ENCODE measurements around the gene TRAPPC5.

The TRAPPC5 gene

GRCh38 chr19:7718668-7719067, 38.0 kb downstream of the TRAPPC5 start:
- peak overlapping the region; percentile 46 for H3K27ac Mint-ChIP-seq (ENCODE audit: low read depth)
- H3K4me1 Mint-ChIP-seq: no peaks in the 10 kb centered on the region
- peaks cover 2% of the 10 kb centered on the region for H3K36me3 Mint-ChIP-seq (ENCODE audit: insufficient read depth)
- DNase-seq (ENCODE audit: low spot score in 2 of 2) (no peak), ATAC-seq (replicated peaks; ENCODE audit: extremely low read depth, poor library complexity, severe bottlenecking) (no peak)
- H3K27me3 Mint-ChIP-seq: no peaks in the 10 kb centered on the region
- H3K9me3 Mint-ChIP-seq: no peaks in the 10 kb centered on the region
- no peak overlapping the region for H3K4me3 Mint-ChIP-seq

DNA sequence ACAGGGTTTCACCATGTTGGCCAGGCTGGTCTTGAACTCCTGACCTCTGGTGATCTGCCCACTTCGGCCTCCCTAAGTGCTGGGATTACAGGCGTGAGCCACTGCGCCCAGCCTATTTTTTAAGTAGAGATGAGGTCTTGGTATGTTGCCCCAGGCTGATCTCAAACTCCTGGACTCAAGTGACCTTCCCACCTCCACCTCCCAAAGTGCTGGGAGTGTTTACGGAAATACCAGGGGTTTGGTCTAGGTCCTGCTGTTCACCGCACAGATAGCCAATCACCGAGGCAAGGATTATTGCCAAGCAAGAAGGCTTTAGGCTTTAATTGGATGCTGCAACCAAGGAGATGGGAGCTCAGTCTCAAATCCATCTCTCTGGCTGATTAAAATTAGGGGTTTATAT, 39.7 kb downstream of the TRAPPC5 start:
- no peaks in the 10 kb centered on the region for H3K27me3 Mint-ChIP-seq
- DNase-seq (ENCODE audit: low spot score in 2 of 2) (no peak), ATAC-seq (replicated peaks; ENCODE audit: extremely low read depth, poor library complexity, severe bottlenecking) (no peak)
- H3K4me1 Mint-ChIP-seq: no peaks in the 10 kb centered on the region
- H3K36me3 Mint-ChIP-seq (ENCODE audit: insufficient read depth): peaks cover 2% of the 10 kb centered on the region
- H3K27ac Mint-ChIP-seq (ENCODE audit: low read depth): no peak overlapping the region
- no peak overlapping the region for H3K4me3 Mint-ChIP-seq
- H3K9me3 Mint-ChIP-seq: no peaks in the 10 kb centered on the region

- Mint-ChIP-seq H3K36me3 (ENCODE audit: insufficient read depth) (peaks cover 2% of the 10 kb centered on the region), H3K4me1 (no peaks in the 10 kb centered on the region), H3K27ac (ENCODE audit: low read depth) (no peak overlapping the region), H3K9me3 (no peaks in the 10 kb centered on the region), H3K27me3 (peaks cover 3% of the 10 kb centered on the region), H3K4me3 (no peak overlapping the region)
- ATAC-seq (replicated peaks; ENCODE audit: extremely low read depth, poor library complexity, severe bottlenecking) (no peak), DNase-seq (ENCODE audit: low spot score in 2 of 2) (no peak)
These were observed 41.6 kb downstream of the TRAPPC5 start for GRCh38 chr19:7722231-7722651.

GRCh38 chr19:7725791-7726190, 45.2 kb downstream of the TRAPPC5 start:
- H3K4me1 Mint-ChIP-seq: peaks cover 4% of the 10 kb centered on the region
- DNase-seq (ENCODE audit: low spot score in 2 of 2) (no peak), ATAC-seq (replicated peaks; ENCODE audit: extremely low read depth, poor library complexity, severe bottlenecking) (no peak)
- H3K36me3 Mint-ChIP-seq (ENCODE audit: insufficient read depth): peaks cover 3% of the 10 kb centered on the region
- H3K27me3 Mint-ChIP-seq: peaks cover 39% of the 10 kb centered on the region
- H3K27ac Mint-ChIP-seq (ENCODE audit: low read depth): no peak overlapping the region
- no peak overlapping the region for H3K4me3 Mint-ChIP-seq
- H3K9me3 Mint-ChIP-seq: no peaks in the 10 kb centered on the region

DNA sequence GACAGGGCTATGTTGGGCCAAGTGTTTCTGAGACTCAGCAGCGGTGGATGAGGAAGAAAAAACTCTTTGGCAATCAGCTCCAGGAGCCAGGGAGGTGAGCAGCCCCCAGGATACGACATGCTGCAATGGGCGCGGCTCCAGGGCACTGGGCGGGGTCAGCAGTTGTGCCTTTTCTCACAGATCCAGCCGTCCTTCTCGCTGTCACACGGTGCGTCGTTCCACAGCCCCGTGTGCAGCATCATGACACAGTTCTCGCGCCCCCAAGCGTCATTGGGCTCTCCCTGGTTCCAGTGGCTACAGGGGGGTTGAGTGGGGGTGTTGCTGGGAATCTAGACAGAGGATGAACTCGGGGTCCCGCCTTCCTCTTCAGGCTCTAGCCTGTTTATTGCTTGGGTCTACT, 48.6 kb downstream of the TRAPPC5 start:
- H3K4me1 Mint-ChIP-seq: peaks cover 6% of the 10 kb centered on the region
- peaks cover 1% of the 10 kb centered on the region for H3K36me3 Mint-ChIP-seq (ENCODE audit: insufficient read depth)
- peaks cover 71% of the 10 kb centered on the region for H3K27me3 Mint-ChIP-seq
- no peak overlapping the region for H3K27ac Mint-ChIP-seq (ENCODE audit: low read depth)
- H3K4me3 Mint-ChIP-seq: no peak overlapping the region
- no peaks in the 10 kb centered on the region for H3K9me3 Mint-ChIP-seq
- DNase-seq (ENCODE audit: low spot score in 2 of 2) (no peak), ATAC-seq (replicated peaks; ENCODE audit: extremely low read depth, poor library complexity, severe bottlenecking) (no peak)

DNA sequence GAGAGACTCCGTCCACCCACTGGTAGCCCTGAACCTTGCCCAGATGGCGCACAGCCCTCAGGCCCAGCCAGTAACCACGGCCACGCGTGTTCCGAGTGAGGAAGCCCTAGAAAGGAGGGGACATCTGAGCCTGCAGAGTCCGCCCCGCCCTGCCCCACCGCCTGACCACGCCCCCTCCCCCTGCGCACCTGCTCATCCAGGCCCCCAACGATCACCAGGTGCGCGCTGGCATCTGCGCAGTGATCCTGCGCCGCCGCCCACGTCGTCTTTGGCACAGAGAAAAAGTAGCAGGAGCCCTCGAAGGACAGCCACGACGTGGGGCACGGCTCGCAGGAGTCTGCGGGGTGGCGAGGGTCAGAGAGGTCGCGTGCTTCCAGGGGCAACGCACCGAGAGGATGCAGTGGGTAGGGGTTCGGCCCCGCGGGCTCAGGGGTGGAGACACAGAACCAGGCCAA, 49.2 kb downstream of the TRAPPC5 start:
- ATAC-seq (replicated peaks; ENCODE audit: extremely low read depth, poor library complexity, severe bottlenecking): no peak
- peaks cover 1% of the 10 kb centered on the region for H3K36me3 Mint-ChIP-seq (ENCODE audit: insufficient read depth)
- DNase-seq (ENCODE audit: low spot score in 2 of 2): no peak
- peaks cover 77% of the 10 kb centered on the region for H3K27me3 Mint-ChIP-seq
- peaks cover 10% of the 10 kb centered on the region for H3K4me1 Mint-ChIP-seq
- H3K27ac Mint-ChIP-seq (ENCODE audit: low read depth): no peak overlapping the region
- peak overlapping the region; percentile 25 for H3K4me3 Mint-ChIP-seq
- no peaks in the 10 kb centered on the region for H3K9me3 Mint-ChIP-seq

DNA sequence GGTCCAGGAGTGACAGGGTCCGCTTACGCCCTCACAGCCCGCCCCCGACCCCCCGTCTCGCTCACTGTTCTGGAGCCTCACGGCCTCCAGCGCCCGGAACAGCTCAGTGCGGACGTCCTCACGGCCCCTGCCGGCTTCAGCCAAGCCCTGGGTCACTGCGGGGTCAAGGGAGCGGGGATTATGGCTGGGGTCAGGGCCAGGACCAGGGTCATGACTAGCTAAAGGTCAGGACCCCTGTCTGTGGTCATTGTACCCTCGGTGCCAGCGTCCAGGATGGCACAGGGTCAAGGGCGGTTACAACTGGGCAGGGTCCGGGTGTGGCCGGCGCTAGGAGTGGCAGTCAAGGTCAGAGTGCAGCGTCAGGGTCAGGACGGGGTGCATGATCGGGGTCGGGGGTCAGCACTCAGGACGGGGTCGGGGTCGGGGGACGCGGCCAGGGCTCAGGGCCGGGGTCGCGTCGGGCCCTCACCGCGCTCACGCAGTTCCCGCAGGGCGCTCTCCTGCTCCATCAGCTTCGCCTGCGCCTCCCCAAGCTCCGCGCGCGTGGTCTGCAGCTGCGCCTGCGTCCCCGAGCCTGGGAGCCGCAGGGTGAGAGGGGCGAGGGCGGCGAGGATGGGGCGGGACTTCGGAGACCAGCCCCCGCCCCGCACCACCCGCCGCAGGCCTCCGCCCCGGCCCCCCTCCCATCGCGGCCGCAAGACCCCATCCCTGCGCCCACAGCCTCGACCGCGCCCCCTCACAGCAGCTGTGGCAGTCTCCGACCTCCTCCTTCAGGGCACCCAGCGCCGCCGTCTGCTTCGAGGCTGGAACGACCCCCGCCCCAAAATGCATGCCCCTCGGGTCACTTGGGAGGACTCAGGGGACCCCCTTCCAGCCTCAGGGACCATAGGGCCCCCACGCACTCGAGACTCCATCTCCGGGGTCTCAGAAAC, 49.9 kb downstream of the TRAPPC5 start:
- peaks cover 10% of the 10 kb centered on the region for H3K4me1 Mint-ChIP-seq
- ATAC-seq (replicated peaks; ENCODE audit: extremely low read depth, poor library complexity, severe bottlenecking): no peak
- no peaks in the 10 kb centered on the region for H3K9me3 Mint-ChIP-seq
- peaks cover 1% of the 10 kb centered on the region for H3K36me3 Mint-ChIP-seq (ENCODE audit: insufficient read depth)
- H3K4me3 Mint-ChIP-seq: peak overlapping the region; percentile 25
- no peak overlapping the region for H3K27ac Mint-ChIP-seq (ENCODE audit: low read depth)
- peaks cover 78% of the 10 kb centered on the region for H3K27me3 Mint-ChIP-seq
- DNase-seq (ENCODE audit: low spot score in 2 of 2): no peak

- Mint-ChIP-seq H3K4me1 (peaks cover 10% of the 10 kb centered on the region), H3K4me3 (no peak overlapping the region), H3K9me3 (no peaks in the 10 kb centered on the region), H3K27ac (ENCODE audit: low read depth) (no peak overlapping the region), H3K27me3 (peaks cover 81% of the 10 kb centered on the region), H3K36me3 (ENCODE audit: insufficient read depth) (peaks cover 1% of the 10 kb centered on the region)
- ATAC-seq (replicated peaks; ENCODE audit: extremely low read depth, poor library complexity, severe bottlenecking) (no peak), DNase-seq (ENCODE audit: low spot score in 2 of 2) (no peak)
These were observed 50.6 kb downstream of the TRAPPC5 start for GRCh38 chr19:7731218-7731595.

GRCh38 chr19:7731615-7732014, 51.0 kb downstream of the TRAPPC5 start:
- H3K27ac Mint-ChIP-seq (ENCODE audit: low read depth): no peak overlapping the region

DNA sequence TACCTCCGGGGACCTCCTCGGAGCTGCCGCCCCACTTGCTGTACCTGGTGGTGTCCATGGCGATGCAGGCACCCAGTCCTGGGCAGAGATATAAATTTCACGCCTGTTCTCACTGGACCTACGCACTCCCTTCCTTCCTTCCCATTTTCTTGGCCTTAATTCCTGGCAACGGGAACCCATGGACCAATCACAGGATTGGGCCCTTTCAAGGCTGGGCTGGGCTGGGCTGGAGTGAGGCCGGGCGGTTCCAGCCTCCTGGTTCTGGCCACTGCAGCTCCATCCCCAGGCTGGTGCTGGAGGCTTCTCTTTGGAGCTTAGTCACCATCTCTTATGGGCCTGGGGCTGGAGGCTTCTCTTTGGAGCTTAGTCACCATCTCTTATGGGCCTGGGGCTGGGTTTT, 51.4 kb downstream of the TRAPPC5 start, which contains the start of gene CLEC4G:
TSS of gene CLEC4G (minus strand) at position 66 of the 400 bp plus-strand sequence. CDS start at position 58, 8 bp downstream.
- Mint-ChIP-seq H3K36me3 (ENCODE audit: insufficient read depth) (peaks cover 1% of the 10 kb centered on the region), H3K27me3 (peaks cover 88% of the 10 kb centered on the region), H3K27ac (ENCODE audit: low read depth) (no peak within 1 kb of the TSS), H3K4me1 (peaks cover 10% of the 10 kb centered on the region), H3K4me3 (no peak within 1 kb of the TSS), H3K9me3 (no peaks in the 10 kb centered on the region)
- ATAC-seq (replicated peaks; ENCODE audit: extremely low read depth, poor library complexity, severe bottlenecking): no peak
- DNase-seq (ENCODE audit: low spot score in 2 of 2): no peak

More at GRCh38 chr19:7731615-7732014, 51.0 kb downstream of the TRAPPC5 start:
- H3K9me3 Mint-ChIP-seq: no peaks in the 10 kb centered on the region
- ATAC-seq (replicated peaks; ENCODE audit: extremely low read depth, poor library complexity, severe bottlenecking) (no peak), DNase-seq (ENCODE audit: low spot score in 2 of 2) (no peak)
- H3K4me1 Mint-ChIP-seq: peaks cover 10% of the 10 kb centered on the region
- peaks cover 1% of the 10 kb centered on the region for H3K36me3 Mint-ChIP-seq (ENCODE audit: insufficient read depth)
- no peak overlapping the region for H3K4me3 Mint-ChIP-seq
- peaks cover 85% of the 10 kb centered on the region for H3K27me3 Mint-ChIP-seq

- DNase-seq (ENCODE audit: low spot score in 2 of 2) (no peak), ATAC-seq (replicated peaks; ENCODE audit: extremely low read depth, poor library complexity, severe bottlenecking) (no peak)
- peaks cover 85% of the 10 kb centered on the region for H3K27me3 Mint-ChIP-seq
- H3K4me1 Mint-ChIP-seq: peaks cover 6% of the 10 kb centered on the region
- no peaks in the 10 kb centered on the region for H3K9me3 Mint-ChIP-seq
- no peak overlapping the region for H3K4me3 Mint-ChIP-seq
- peaks cover 3% of the 10 kb centered on the region for H3K36me3 Mint-ChIP-seq (ENCODE audit: insufficient read depth)
- H3K27ac Mint-ChIP-seq (ENCODE audit: low read depth): no peak overlapping the region
These were observed 52.7 kb downstream of the TRAPPC5 start for GRCh38 chr19:7733376-7733775.

GRCh38 chr19:7734220-7735203, 53.9 kb downstream of the TRAPPC5 start:
- no peak overlapping the region for H3K27ac Mint-ChIP-seq (ENCODE audit: low read depth)
- DNase-seq (ENCODE audit: low spot score in 2 of 2) (no peak), ATAC-seq (replicated peaks; ENCODE audit: extremely low read depth, poor library complexity, severe bottlenecking) (no peak)
- H3K36me3 Mint-ChIP-seq (ENCODE audit: insufficient read depth): peaks cover 3% of the 10 kb centered on the region
- peaks cover 74% of the 10 kb centered on the region for H3K27me3 Mint-ChIP-seq
- no peaks in the 10 kb centered on the region for H3K9me3 Mint-ChIP-seq
- H3K4me3 Mint-ChIP-seq: no peak overlapping the region
- H3K4me1 Mint-ChIP-seq: peaks cover 5% of the 10 kb centered on the region

Measured in central memory CD8-positive, alpha-beta T cell (primary cell).